Activated T-cell treated with anti-CD3 and anti-CD28 coated beads, Interleukin-2, amount 50 U/mL, for 4 hours (primary cell): Measurements from ENCODE around the gene RPL4. TPM values are rescaled to one million over a fixed set of nuclear protein-coding genes. Genes with fewer than 3 reads are reported as not detected.
"Not testable (repeated sequence)": the region's sequence is repeated elsewhere in the genome, so short reads cannot be mapped to it uniquely, and the experiment has no call there.

Experiments
- ATAC-seq, 2 donors: fragments of 200-7000 bp; cut with Tn5 transposase; one replicate each; pipeline ENCODE4 v1.10.0; 2021
- DNase-seq: peaks from one replicate; pipeline ENCODE4 v3.0.0-alpha.2; 2020
- H3K27me3 Mint-ChIP-seq: one replicate; pipeline ENCODE4 v1.8.0; 2021; ENCODE audit warnings: low read depth, mixed read lengths
- H3K36me3 Mint-ChIP-seq: one replicate; pipeline ENCODE4 v1.8.0; 2022; ENCODE audit warnings: mixed read lengths; ENCODE audit not compliant: insufficient read depth
- H3K4me1 Mint-ChIP-seq: one replicate; pipeline ENCODE4 v1.8.0; 2021; ENCODE audit warnings: low read depth, mixed read lengths
- H3K4me3 Mint-ChIP-seq: one replicate; pipeline ENCODE4 v1.8.0; 2021; ENCODE audit warnings: mild to moderate bottlenecking, moderate library complexity, mixed read lengths
- H3K9me3 Mint-ChIP-seq: one replicate; pipeline ENCODE4 v1.8.0; 2021; ENCODE audit warnings: mixed read lengths
- total RNA-seq, 3 donors: library from RNA; stranded (reverse); gene quantifications; one replicate each; pipeline ENCODE4 v1.2.1, GENCODE V29; 2021

RPL4 gene
- total RNA-seq, 3 donors from 2014 or later = 4,816 to 5,229 (median 5,007) TPM

GRCh38 chr15:66500346-66500745 lies 4.3 kb downstream of the RPL4 start:
- H3K36me3 Mint-ChIP-seq = peaks cover 75% of the 10 kb centered on the region
- DNase-seq, ATAC-seq, H3K27me3 Mint-ChIP-seq, H3K9me3 Mint-ChIP-seq: not testable (repeated sequence)
- peak overlapping the region; percentile 93 for H3K4me3 Mint-ChIP-seq
- peaks cover 50% of the 10 kb centered on the region for H3K4me1 Mint-ChIP-seq

- ATAC-seq (no peak), DNase-seq (no peak)
- Mint-ChIP-seq H3K4me1 (peaks cover 60% of the 10 kb centered on the region), H3K27me3 (no peaks in the 10 kb centered on the region), H3K9me3 (no peaks in the 10 kb centered on the region), H3K4me3 (peak overlapping the region; percentile 97), H3K36me3 (peaks cover 79% of the 10 kb centered on the region)
Observed at GRCh38 chr15:66498501-66499386, 5.9 kb downstream of the RPL4 start.

- H3K36me3 Mint-ChIP-seq = peaks cover 76% of the 10 kb centered on the region
- peaks cover 56% of the 10 kb centered on the region for H3K4me1 Mint-ChIP-seq
- ATAC-seq (peak; percentile 85 to 89), DNase-seq (peak; percentile 97)
- H3K9me3 Mint-ChIP-seq = no peaks in the 10 kb centered on the region
- H3K27me3 Mint-ChIP-seq = no peaks in the 10 kb centered on the region
- H3K4me3 Mint-ChIP-seq = peak within 1 kb of the TSS; percentile 97
Observed at GRCh38 chr15:66497502-66498455, 6.9 kb downstream of the RPL4 start, which contains the start of gene SNAPC5. SNAPC5 (minus strand) TSS chr15:66497762; CDS start chr15:66497731, 31 bp downstream.

DNA sequence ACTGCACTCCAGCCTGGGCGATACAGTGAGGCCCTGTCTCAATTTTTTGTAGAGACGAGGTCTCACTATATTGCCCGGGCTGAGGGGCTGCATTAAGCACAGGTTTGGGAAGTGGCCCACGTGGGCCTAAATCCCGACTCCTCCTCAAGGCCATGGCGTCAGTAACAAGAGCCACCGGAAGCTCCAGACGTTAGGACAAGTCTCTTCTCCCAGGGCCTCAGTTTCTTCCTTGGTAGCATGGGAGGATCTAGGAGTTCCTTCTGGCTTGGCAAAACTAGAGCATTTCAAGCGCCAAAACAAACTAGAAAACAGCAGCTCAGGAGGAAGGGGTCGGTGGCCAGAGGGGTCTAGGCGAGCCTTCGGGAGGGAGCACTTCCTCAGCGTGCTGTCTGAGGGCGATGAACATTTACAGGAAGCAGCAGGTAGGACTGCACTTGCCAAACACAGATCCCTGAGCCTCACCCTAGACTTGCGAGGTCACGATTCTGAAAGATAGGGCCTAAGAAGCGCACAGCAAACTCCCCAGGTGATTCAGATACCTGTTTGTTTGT lies 7.6 kb downstream of the RPL4 start:
- Mint-ChIP-seq H3K27me3 (no peaks in the 10 kb centered on the region), H3K4me3 (peak overlapping the region; percentile 97), H3K9me3 (no peaks in the 10 kb centered on the region), H3K36me3 (peaks cover 70% of the 10 kb centered on the region), H3K4me1 (peaks cover 51% of the 10 kb centered on the region)
- DNase-seq (no peak), ATAC-seq (peak; percentile 19 to 23)

GRCh38 chr15:66494262-66494661 lies 10.4 kb downstream of the RPL4 start:
- peaks cover 48% of the 10 kb centered on the region for H3K36me3 Mint-ChIP-seq

DNA sequence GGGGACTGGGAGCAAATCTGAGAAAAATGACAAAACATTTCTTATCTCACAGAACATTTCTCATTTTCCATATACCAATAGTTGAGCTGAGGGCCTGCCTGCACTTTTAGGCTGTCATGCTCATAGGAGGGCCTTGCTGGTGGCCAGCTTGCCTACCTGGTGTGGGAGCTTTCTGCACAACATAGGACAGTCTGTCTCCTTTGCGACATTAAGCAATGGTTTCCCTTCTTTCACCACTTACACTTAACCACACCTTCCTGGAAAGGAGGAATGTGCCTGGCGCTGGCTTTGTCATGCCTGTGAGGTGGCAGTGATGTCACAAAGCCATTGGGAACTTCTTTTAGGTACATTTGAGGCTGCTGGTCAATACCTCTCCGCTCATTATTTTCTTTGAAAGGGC lies 12.8 kb downstream of the RPL4 start:
- no peak overlapping the region for H3K4me3 Mint-ChIP-seq

More at GRCh38 chr15:66494262-66494661, 10.4 kb downstream of the RPL4 start:
- ATAC-seq = no peak
- Mint-ChIP-seq H3K4me1 (peaks cover 32% of the 10 kb centered on the region), H3K9me3 (no peaks in the 10 kb centered on the region), H3K27me3 (no peaks in the 10 kb centered on the region), H3K4me3 (peak overlapping the region; percentile 5)
- DNase-seq = no peak

DNA sequence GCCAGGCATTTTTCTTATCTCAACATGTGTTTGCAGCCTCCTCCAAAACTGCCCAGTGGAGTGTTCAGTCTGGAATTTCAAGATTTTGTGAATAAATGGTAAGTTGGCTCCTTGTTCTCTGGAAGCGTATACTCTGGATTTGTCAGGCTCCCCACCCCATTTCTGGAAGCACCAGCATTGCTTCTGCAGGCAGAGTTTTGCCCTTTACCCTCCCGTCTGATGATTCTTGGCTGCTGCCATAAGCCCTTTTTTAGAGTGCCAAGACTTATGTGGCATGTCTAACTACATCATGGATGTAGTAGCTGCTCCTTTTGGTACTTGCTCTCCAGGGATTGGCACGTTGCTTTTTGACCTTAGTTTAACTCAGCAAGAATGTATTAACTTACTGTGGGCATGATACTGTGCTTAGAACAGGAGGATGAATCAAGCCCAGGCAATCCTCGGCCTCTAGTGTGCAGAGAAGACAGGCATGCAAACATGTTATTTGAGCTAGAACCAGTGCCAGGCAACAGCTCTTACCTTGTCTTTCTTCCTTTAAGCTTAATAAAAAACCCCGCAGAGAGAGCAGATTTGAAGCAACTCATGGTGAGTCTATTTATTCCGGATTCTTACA lies 15.4 kb downstream of the RPL4 start:
- Mint-ChIP-seq H3K4me3 (no peak overlapping the region), H3K4me1 (peaks cover 7% of the 10 kb centered on the region), H3K27me3 (no peaks in the 10 kb centered on the region), H3K36me3 (peaks cover 21% of the 10 kb centered on the region), H3K9me3 (no peaks in the 10 kb centered on the region)
- DNase-seq (no peak), ATAC-seq (no peak)

More for the DNA sequence above, 12.8 kb downstream of the RPL4 start:
- peaks cover 22% of the 10 kb centered on the region for H3K4me1 Mint-ChIP-seq
- peaks cover 28% of the 10 kb centered on the region for H3K36me3 Mint-ChIP-seq
- no peaks in the 10 kb centered on the region for H3K9me3 Mint-ChIP-seq
- H3K27me3 Mint-ChIP-seq = no peaks in the 10 kb centered on the region
- ATAC-seq (no peak), DNase-seq (no peak)

DNA sequence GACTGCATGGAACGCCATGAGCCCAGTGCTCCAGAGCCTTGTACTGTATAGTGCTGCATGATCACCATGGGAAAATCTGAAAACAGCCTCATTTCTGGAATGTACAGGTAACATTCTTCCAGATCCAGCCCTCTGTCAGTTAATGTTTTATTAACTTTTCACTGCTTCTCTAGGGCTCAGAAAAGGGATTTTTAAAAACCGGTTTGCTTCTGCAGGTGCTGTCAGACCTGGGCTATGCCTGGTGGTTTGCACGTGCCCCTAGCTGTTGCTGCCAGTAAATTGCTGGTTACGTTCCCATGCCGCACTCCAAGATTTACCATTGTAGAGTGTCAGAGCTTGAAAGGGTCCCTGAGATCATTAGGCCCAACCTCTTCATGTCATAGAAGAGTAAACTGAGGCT lies 16.1 kb downstream of the RPL4 start:
- DNase-seq (no peak), ATAC-seq (no peak)
- no peaks in the 10 kb centered on the region for H3K9me3 Mint-ChIP-seq
- H3K36me3 Mint-ChIP-seq = peaks cover 15% of the 10 kb centered on the region
- H3K4me1 Mint-ChIP-seq = peaks cover 3% of the 10 kb centered on the region
- no peak overlapping the region for H3K4me3 Mint-ChIP-seq
- H3K27me3 Mint-ChIP-seq = no peaks in the 10 kb centered on the region

- Mint-ChIP-seq H3K4me1 (peaks cover 3% of the 10 kb centered on the region), H3K27me3 (no peaks in the 10 kb centered on the region), H3K36me3 (peaks cover 19% of the 10 kb centered on the region), H3K9me3 (no peaks in the 10 kb centered on the region), H3K4me3 (no peak overlapping the region)
- DNase-seq = no peak
- no peak for ATAC-seq
Observed at GRCh38 chr15:66486887-66487286, 17.8 kb downstream of the RPL4 start.

DNA sequence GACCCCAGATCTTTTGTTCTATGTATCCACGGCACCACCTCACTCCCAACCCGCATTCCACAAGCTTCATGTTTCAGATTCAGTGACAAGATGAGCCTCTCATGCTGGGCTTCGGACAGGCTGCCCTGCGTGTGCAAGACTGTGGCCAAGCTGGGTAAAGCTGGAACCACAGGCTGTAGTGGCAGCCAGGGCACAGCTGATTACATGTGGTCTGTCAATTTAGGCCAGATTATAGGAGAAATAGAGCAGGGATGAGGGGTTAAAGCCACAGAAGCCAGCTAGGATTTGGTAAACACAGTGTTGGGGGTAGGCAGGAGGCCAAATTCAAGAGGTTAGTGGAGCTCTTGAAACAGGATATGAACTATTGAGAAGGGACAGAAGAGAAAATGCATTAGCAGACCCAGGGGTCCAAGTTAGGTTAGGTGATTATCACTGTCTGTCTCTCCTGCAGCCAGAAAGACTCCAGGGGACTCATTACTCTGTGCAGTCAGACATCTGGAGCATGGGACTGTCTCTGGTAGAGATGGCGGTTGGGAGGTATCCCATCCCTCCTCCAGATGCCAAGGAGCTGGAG lies 20.0 kb downstream of the RPL4 start:
- H3K9me3 Mint-ChIP-seq = no peaks in the 10 kb centered on the region
- H3K4me3 Mint-ChIP-seq = no peak overlapping the region
- H3K36me3 Mint-ChIP-seq = peaks cover 25% of the 10 kb centered on the region
- H3K4me1 Mint-ChIP-seq = peaks cover 3% of the 10 kb centered on the region
- no peak for DNase-seq
- H3K27me3 Mint-ChIP-seq = no peaks in the 10 kb centered on the region
- no peak for ATAC-seq

- H3K27me3 Mint-ChIP-seq = no peaks in the 10 kb centered on the region
- no peaks in the 10 kb centered on the region for H3K4me1 Mint-ChIP-seq
- no peak overlapping the region for H3K4me3 Mint-ChIP-seq
- ATAC-seq (no peak), DNase-seq (no peak)
- H3K9me3 Mint-ChIP-seq = no peaks in the 10 kb centered on the region
- peaks cover 29% of the 10 kb centered on the region for H3K36me3 Mint-ChIP-seq
Observed at GRCh38 chr15:66483131-66483566, 21.5 kb downstream of the RPL4 start.

DNA sequence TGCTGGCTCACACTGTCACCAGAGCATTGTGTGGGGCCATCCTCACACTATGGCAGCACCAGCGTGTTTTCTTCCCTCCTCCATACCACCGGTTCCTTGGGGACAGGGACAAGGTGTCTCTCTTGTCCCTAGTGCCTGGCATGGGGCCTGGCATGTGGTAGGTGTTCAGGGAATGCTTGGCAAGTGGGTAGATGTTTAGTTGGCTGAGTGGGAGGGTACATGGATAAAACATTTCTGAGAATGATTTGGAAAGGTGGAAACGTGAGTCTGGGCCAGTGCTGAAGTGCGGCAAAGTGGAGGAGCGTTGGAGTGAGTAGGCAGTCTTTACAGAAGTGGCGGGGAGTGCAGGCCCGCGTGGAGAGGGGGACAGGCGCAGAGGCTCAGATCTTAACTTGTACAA lies 22.1 kb downstream of the RPL4 start:
- ATAC-seq (no peak), DNase-seq (no peak)
- Mint-ChIP-seq H3K9me3 (no peaks in the 10 kb centered on the region), H3K27me3 (no peaks in the 10 kb centered on the region), H3K4me3 (no peak overlapping the region), H3K36me3 (peaks cover 29% of the 10 kb centered on the region), H3K4me1 (no peaks in the 10 kb centered on the region)

DNA sequence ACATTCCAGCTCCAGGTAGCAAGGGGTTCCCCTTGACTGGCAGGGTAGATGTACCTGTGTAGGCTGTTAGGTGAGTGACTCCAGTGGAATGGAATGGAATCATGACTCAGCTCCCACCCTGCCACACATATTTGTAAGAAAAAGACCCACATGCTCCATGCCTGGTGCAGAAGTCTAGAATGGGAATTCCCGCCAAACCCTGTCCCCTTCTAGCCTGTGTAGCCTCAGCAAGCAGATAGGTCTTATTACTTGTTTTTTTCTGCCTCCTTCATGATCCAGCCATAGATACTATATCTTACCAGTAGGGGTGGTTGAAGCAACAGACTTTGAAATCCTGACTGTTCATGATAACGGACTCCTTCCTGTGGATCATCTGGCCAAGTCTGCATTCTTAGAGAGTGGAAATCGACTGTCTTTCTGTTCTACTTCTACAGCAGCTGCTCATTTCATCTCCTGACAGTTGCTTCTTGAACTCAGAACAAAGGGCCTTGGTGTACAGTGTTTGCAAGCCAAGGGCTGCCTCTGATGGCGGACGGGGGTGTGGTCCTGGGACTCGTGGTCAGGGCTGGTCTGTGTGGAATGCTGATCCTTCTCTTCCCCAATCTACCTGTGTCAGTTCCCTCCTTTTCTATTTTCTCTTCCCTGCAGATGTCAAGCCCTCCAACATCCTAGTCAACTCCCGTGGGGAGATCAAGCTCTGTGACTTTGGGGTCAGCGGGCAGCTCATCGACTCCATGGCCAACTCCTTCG lies 23.4 kb downstream of the RPL4 start:
- Mint-ChIP-seq H3K4me3 (no peak overlapping the region), H3K9me3 (no peaks in the 10 kb centered on the region), H3K36me3 (peaks cover 28% of the 10 kb centered on the region), H3K4me1 (peaks cover 9% of the 10 kb centered on the region), H3K27me3 (no peaks in the 10 kb centered on the region)
- no peak for DNase-seq
- ATAC-seq = no peak
